Panc1 (cell line): Measurements from ENCODE around the gene CLK4. TPM values are rescaled to one million over a fixed set of nuclear protein-coding genes. Genes with fewer than 3 reads are reported as not detected.

Experiments
- ATAC-seq: fragments of 200-7000 bp; cut with Tn5 transposase; 2 replicates; pipeline ENCODE4 v1.9.1; 2020; ENCODE audit warnings: mild to moderate bottlenecking, moderate library complexity
- BruUV-seq: library from RNA; stranded (reverse); fragments of 400-500 nt; replicated peaks from 2 replicates; lab custom pipeline; 2021; lab: Mats Ljungman, UMichigan
- CTCF ChIA-PET: fragments of 300-600 bp; sonication (Branson Sonifier 250); formaldehyde crosslinking; loops from one replicate; lab custom pipeline; 2022; ENCODE audit warnings: antibody characterized with exemption; lab: Charles Lee
- POLR2A ChIA-PET: fragments of 300-600 bp; sonication (Branson Sonifier 250); formaldehyde crosslinking; loops from one replicate; lab custom pipeline; 2022; ENCODE audit warnings: antibody characterized with exemption; lab: Charles Lee
- DNase-seq: peaks from one replicate; pipeline ENCODE4 v3.0.0-alpha.2; 2010; ENCODE audit warnings: low read depth, low spot score
- H3K27ac ChIP-seq: 2 replicates; pipeline ENCODE4 v1.5.1; 2011; ENCODE audit warnings: mild to moderate bottlenecking, low read length, inconsistent platforms
- H3K27me3 ChIP-seq: fragments of 200-500 bp; sonication (Bioruptor generic); 2 replicates; pipeline ENCODE4 v1.6.0; 2014; ENCODE audit warnings: low read length, inconsistent platforms; ENCODE audit not compliant: control insufficient read depth, insufficient read depth
- H3K36me3 ChIP-seq: fragments of 200-500 bp; sonication (Bioruptor generic); 2 replicates; pipeline ENCODE4 v1.5.1; 2014; ENCODE audit warnings: inconsistent platforms, mild to moderate bottlenecking, low read length, moderate library complexity; ENCODE audit not compliant: control insufficient read depth, insufficient read depth
- H3K4me1 ChIP-seq: 2 replicates; pipeline ENCODE4 v1.5.1; 2011; ENCODE audit warnings: inconsistent platforms, mild to moderate bottlenecking, low read length, moderate library complexity; ENCODE audit not compliant: control insufficient read depth, insufficient read depth
- H3K4me3 ChIP-seq, 2 experiments: 2 replicates each; pipeline ENCODE4 v1.5.1; 2011 to 2012; ENCODE audit warnings: low read depth in 2 of 2, low read length in 2 of 2, mild to moderate bottlenecking in 2 of 2, inconsistent platforms in 1 of 2, moderate library complexity in 1 of 2
- H3K9me3 ChIP-seq: fragments of 200-500 bp; sonication (Bioruptor generic); 2 replicates; pipeline ENCODE4 v1.5.1; 2014; ENCODE audit warnings: low read depth, mild to moderate bottlenecking, inconsistent platforms, low read length, moderate library complexity; ENCODE audit not compliant: control insufficient read depth, insufficient read depth
- CTCF ChIP-seq: fragments of 450-650 bp; IDR thresholded peaks from 2 replicates; pipeline ENCODE4 v1.5.1; 2017; ENCODE audit warnings: mild to moderate bottlenecking
- POLR2AphosphoS5 ChIP-seq: IDR thresholded peaks from 2 replicates; pipeline ENCODE4 v1.6.1; 2012; ENCODE audit warnings: mild to moderate bottlenecking, low read depth, low read length, moderate library complexity
- REST ChIP-seq, 2 experiments: IDR thresholded peaks; 2 replicates each; pipeline ENCODE4 v1.6.1; 2011 to 2012; ENCODE audit warnings: low read depth in 2 of 2, control low read depth in 1 of 2, low read length in 1 of 2, mild to moderate bottlenecking in 1 of 2, moderate library complexity in 1 of 2; ENCODE audit not compliant: insufficient read depth in 1 of 2
- SIN3A ChIP-seq: IDR thresholded peaks from 2 replicates; pipeline ENCODE4 v1.6.1; 2012; ENCODE audit warnings: low read depth, mild to moderate bottlenecking, low read length, moderate library complexity, borderline replicate concordance; ENCODE audit not compliant: insufficient read depth
- TCF7L2 ChIP-seq: IDR thresholded peaks from 2 replicates; pipeline ENCODE4 v1.6.1; 2011; ENCODE audit warnings: mild to moderate bottlenecking, low read depth, low read length, inconsistent platforms
- in situ Hi-C: cut with HindIII; loops from 2 replicates; pipeline ENCODE4 v1.10.0; 2016; ENCODE audit warnings: low sequenced_read_pairs, low pct_unique_long_range_greater_than_20kb
- intact Hi-C: fragments of 100-400 bp; cut with micrococcal nuclease; formaldehyde crosslinking; loops from one replicate; pipeline ENCODE4 v1.10.0; 2022; ENCODE audit not compliant: unreplicated experiment
- total RNA-seq: library from RNA; stranded (reverse); gene quantifications from one replicate; pipeline ENCODE4 v1.2.1, GENCODE V29; 2021; ENCODE audit not compliant: unreplicated experiment

Gene CLK4
- total RNA-seq, 1 experiment from 2014 or later: 23.4 TPM

- ATAC-seq: no peak
These were observed 53.6 kb downstream of the CLK4 start for GRCh38 chr5:178573216-178573615.

GRCh38 chr5:178572617-178573016 is 54.2 kb downstream of the CLK4 start:
- intact Hi-C loops: no loop called here
- ChIA-PET CTCF (no interaction called here), POLR2A (interaction anchor here (0.6 kb wide), 1 partner anchor 284 kb away, joined by 3 read pairs; no protein-coding TSS in a partner anchor)
- H3K4me3 ChIP-seq: no peak overlapping the region
- no peaks in the 10 kb centered on the region for H3K27me3 ChIP-seq
- TF ChIP-seq REST (IDR thresholded peaks at IDR 0.05; ENCODE audit: insufficient read depth in 1 of 2, low read depth in 2 of 2, low read length in 1 of 2): no peak
- TF ChIP-seq TCF7L2: no peak
- TF ChIP-seq SIN3A: no peak
- no peak for TF ChIP-seq CTCF
- no peak for TF ChIP-seq POLR2AphosphoS5
- in situ Hi-C loops: no loop called here
- H3K9me3 ChIP-seq: no peaks in the 10 kb centered on the region
- BruUV-seq: no TSS peak
- H3K4me1 ChIP-seq: no peaks in the 10 kb centered on the region
- DNase-seq (no peak), ATAC-seq (no peak)
- H3K36me3 ChIP-seq: no peaks in the 10 kb centered on the region
- no peak overlapping the region for H3K27ac ChIP-seq

More at GRCh38 chr5:178573216-178573615, 53.6 kb downstream of the CLK4 start:
- no peak for TF ChIP-seq TCF7L2
- TF ChIP-seq SIN3A: no peak
- no peaks in the 10 kb centered on the region for H3K27me3 ChIP-seq
- H3K36me3 ChIP-seq: no peaks in the 10 kb centered on the region
- POLR2A ChIA-PET: no interaction called here
- no peak overlapping the region for H3K4me3 ChIP-seq
- in situ Hi-C loops (no loop called here), intact Hi-C loops (no loop called here)
- no peaks in the 10 kb centered on the region for H3K9me3 ChIP-seq
- CTCF ChIA-PET: no interaction called here
- DNase-seq: no peak
- no peak overlapping the region for H3K27ac ChIP-seq
- no peaks in the 10 kb centered on the region for H3K4me1 ChIP-seq
- BruUV-seq: no TSS peak

GRCh38 chr5:178569485-178569884 is 57.4 kb downstream of the CLK4 start:
- H3K27me3 ChIP-seq: no peaks in the 10 kb centered on the region
- ChIA-PET CTCF (no interaction called here), POLR2A (no interaction called here)
- no peaks in the 10 kb centered on the region for H3K4me1 ChIP-seq
- in situ Hi-C loops: no loop called here
- no peak overlapping the region for H3K27ac ChIP-seq
- no peak for TF ChIP-seq SIN3A
- TF ChIP-seq TCF7L2: no peak
- TF ChIP-seq CTCF: no peak
- TF ChIP-seq REST (IDR thresholded peaks at IDR 0.05; ENCODE audit: insufficient read depth in 1 of 2, low read depth in 2 of 2, low read length in 1 of 2): no peak
- no peak for TF ChIP-seq POLR2AphosphoS5
- no peak for DNase-seq
- no peak for ATAC-seq
- no peak overlapping the region for H3K4me3 ChIP-seq
- intact Hi-C loops: no loop called here
- H3K36me3 ChIP-seq: no peaks in the 10 kb centered on the region
- no peaks in the 10 kb centered on the region for H3K9me3 ChIP-seq
- no TSS peak for BruUV-seq
